ENCODE measurements around the gene NMBR. TPM values are rescaled to one million over a fixed set of nuclear protein-coding genes. Genes with fewer than 3 reads are reported as not detected.
"Not testable (repeated sequence)": the region's sequence is repeated elsewhere in the genome, so short reads cannot be mapped to it uniquely, and the experiment has no call there.

Gene NMBR
- total RNA-seq, 1 experiment from 2014 or later = 0.35 TPM

DNA sequence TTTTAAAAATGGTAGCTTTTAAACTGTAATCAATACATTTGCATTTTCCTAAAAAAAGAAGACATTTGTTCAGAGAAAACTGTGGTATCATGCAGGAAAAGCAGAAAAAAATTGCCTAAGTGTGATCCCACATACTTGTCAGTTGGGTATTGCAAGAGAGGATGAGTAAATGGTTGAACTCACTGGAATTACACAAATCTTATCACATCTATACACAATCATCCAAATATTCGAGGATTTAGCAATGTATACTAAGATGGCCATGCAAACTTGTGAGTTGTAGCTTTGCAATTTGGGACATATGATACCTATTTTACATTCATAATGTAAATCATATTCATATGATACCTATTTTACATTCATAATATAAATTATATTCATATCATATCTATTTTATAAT is 72.4 kb downstream of the NMBR start:
- DNase-seq = no peak
- no peaks in the 10 kb centered on the region for H3K4me1 ChIP-seq (replicated peaks; ENCODE audit: insufficient read depth)
- H2AFZ ChIP-seq = no peak overlapping the region
- intact Hi-C loops (cut with micrococcal nuclease; ENCODE audit: unreplicated experiment) = no loop called here
- no peaks in the 10 kb centered on the region for H3K36me3 ChIP-seq (ENCODE audit: low read depth)
- H3K79me2 ChIP-seq (ENCODE audit: low read depth) = no peaks in the 10 kb centered on the region
- no peaks in the 10 kb centered on the region for H3F3A ChIP-seq (ENCODE audit: insufficient read depth, low read depth)
- POLR2A ChIA-PET (ENCODE audit: unreplicated experiment) = no interaction called here
- no peaks in the 10 kb centered on the region for H4K20me1 ChIP-seq (ENCODE audit: insufficient read depth)
- no peaks in the 10 kb centered on the region; the same call in 1 of the 2 replicates for H3K9me2 ChIP-seq (ENCODE audit: insufficient read depth)
- no peak overlapping the region for H3K4me3 ChIP-seq
- no peaks in the 10 kb centered on the region for H3K27me3 ChIP-seq (ENCODE audit: insufficient read depth, low read depth)
- H3K27ac ChIP-seq = no peak overlapping the region
- TF ChIP-seq EZH2 (IDR thresholded peaks at IDR 0.05; ENCODE audit: low read depth) = no peak
- TF ChIP-seq, protein P1, sequence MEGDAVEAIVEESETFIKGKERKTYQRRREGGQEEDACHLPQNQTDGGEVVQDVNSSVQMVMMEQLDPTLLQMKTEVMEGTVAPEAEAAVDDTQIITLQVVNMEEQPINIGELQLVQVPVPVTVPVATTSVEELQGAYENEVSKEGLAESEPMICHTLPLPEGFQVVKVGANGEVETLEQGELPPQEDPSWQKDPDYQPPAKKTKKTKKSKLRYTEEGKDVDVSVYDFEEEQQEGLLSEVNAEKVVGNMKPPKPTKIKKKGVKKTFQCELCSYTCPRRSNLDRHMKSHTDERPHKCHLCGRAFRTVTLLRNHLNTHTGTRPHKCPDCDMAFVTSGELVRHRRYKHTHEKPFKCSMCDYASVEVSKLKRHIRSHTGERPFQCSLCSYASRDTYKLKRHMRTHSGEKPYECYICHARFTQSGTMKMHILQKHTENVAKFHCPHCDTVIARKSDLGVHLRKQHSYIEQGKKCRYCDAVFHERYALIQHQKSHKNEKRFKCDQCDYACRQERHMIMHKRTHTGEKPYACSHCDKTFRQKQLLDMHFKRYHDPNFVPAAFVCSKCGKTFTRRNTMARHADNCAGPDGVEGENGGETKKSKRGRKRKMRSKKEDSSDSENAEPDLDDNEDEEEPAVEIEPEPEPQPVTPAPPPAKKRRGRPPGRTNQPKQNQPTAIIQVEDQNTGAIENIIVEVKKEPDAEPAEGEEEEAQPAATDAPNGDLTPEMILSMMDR (conservative IDR thresholded peaks at IDR 0.05) = no peak
- no peaks in the 10 kb centered on the region for H3K9me3 ChIP-seq (ENCODE audit: insufficient read depth, low read depth)
- CTCF ChIA-PET = interaction anchor here (0.5 kb wide), 1 partner anchor 629 kb away, joined by 3 read pairs; no protein-coding TSS in a partner anchor
- H3K4me2 ChIP-seq = no peak overlapping the region
- BruUV-seq (replicated peaks) = no TSS peak

DNA sequence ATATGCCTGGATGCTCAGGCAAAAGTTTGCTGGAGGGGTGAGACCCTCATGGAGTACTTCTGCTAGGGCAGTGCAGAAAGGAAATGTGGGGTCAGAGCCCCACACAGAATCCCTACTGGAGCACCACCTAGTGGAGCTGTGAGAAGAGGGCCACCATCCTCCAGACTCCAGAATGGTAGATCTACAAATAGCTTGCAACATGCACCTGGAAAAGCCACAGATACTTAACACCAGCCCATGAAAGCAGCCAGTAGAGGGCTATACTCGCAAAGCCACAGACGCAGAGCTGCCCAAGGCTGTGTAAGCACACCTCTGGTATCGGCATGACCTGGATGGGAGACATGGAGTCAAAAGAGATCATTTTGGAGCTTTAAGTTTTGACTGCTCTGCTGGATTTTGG is 74.9 kb downstream of the NMBR start:
- TF ChIP-seq EZH2 (IDR thresholded peaks at IDR 0.05; ENCODE audit: low read depth) = no peak
- TF ChIP-seq, protein P1 (conservative IDR thresholded peaks at IDR 0.05) = no peak
- no peaks in the 10 kb centered on the region for H3K27me3 ChIP-seq (ENCODE audit: insufficient read depth, low read depth)
- POLR2A ChIA-PET (ENCODE audit: unreplicated experiment) = no interaction called here
- DNase-seq = no peak
- H3K9me3 ChIP-seq (ENCODE audit: insufficient read depth, low read depth) = no peaks in the 10 kb centered on the region
- CTCF ChIA-PET = no interaction called here
- H4K20me1 ChIP-seq (ENCODE audit: insufficient read depth) = no peaks in the 10 kb centered on the region
- intact Hi-C loops (cut with micrococcal nuclease; ENCODE audit: unreplicated experiment) = no loop called here
- no peak overlapping the region for H3K27ac ChIP-seq
- H2AFZ ChIP-seq = no peak overlapping the region
- no peak overlapping the region for H3K4me3 ChIP-seq
- H3K4me2 ChIP-seq = no peak overlapping the region
- H3K9me2 ChIP-seq (ENCODE audit: insufficient read depth) = no peaks in the 10 kb centered on the region; the same call in 1 of the 2 replicates
- no peaks in the 10 kb centered on the region for H3K36me3 ChIP-seq (ENCODE audit: low read depth)
- no peaks in the 10 kb centered on the region for H3K79me2 ChIP-seq (ENCODE audit: low read depth)
- H3F3A ChIP-seq (ENCODE audit: insufficient read depth, low read depth) = no peaks in the 10 kb centered on the region
- BruUV-seq (replicated peaks) = no TSS peak
- no peaks in the 10 kb centered on the region for H3K4me1 ChIP-seq (replicated peaks; ENCODE audit: insufficient read depth)

DNA sequence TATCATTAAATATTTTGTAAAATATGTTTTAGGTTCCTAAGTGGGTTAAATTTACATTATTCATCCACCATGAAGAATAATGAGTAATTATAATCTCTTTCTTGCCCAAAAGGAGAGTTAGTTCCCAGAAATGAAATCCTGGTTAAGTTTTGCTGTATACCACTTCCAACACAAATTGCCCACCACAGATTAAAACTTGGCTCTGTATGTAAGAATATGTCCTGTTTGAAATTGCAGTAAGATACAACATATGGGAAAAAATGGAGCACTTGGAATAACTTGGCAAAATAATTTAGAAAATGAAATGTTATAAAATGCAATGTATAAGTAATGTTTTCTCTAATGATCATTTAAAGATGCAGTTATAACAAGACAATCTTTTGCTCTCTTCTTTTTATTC is 78.5 kb downstream of the NMBR start:
- Histone ChIP-seq H3K9me3 (ENCODE audit: insufficient read depth, low read depth) (no peaks in the 10 kb centered on the region), H3F3A (ENCODE audit: insufficient read depth, low read depth) (no peaks in the 10 kb centered on the region), H3K79me2 (ENCODE audit: low read depth) (no peaks in the 10 kb centered on the region), H3K36me3 (ENCODE audit: low read depth) (no peaks in the 10 kb centered on the region), H3K27me3 (ENCODE audit: insufficient read depth, low read depth) (no peaks in the 10 kb centered on the region), H3K27ac (no peak overlapping the region), H3K4me2 (no peak overlapping the region), H3K4me1 (replicated peaks; ENCODE audit: insufficient read depth) (no peaks in the 10 kb centered on the region), H2AFZ (no peak overlapping the region), H4K20me1 (ENCODE audit: insufficient read depth) (no peaks in the 10 kb centered on the region), H3K9me2 (ENCODE audit: insufficient read depth) (no peaks in the 10 kb centered on the region), H3K4me3 (no peak overlapping the region)
- TF ChIP-seq, protein P1 (conservative IDR thresholded peaks at IDR 0.05) = no peak
- no peak for TF ChIP-seq EZH2 (IDR thresholded peaks at IDR 0.05; ENCODE audit: low read depth)
- no peak for DNase-seq
- POLR2A ChIA-PET (ENCODE audit: unreplicated experiment) = no interaction called here
- intact Hi-C loops (cut with micrococcal nuclease; ENCODE audit: unreplicated experiment) = no loop called here
- CTCF ChIA-PET = no interaction called here
- BruUV-seq (replicated peaks) = no TSS peak

DNA sequence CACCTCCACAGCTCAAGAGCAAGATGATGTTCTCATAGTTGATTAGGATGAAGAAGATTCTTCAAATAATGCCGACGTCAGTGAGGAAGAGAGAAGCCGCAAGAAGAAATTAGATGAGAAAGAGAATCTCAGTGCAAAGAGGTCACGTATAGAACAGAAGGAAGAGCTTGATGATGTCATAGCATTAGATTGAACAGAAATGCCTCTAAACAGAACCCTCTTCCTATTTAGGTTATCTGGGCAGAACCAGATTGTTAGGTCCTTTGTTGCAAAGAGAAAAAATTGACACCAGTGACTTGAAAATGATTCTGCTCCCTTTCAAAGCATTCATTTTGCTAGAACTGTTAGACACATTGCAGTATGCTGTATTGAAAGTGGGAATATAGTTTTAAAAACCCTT is 84.1 kb downstream of the NMBR start:
- H3K36me3 ChIP-seq (ENCODE audit: low read depth); H3F3A ChIP-seq (ENCODE audit: insufficient read depth, low read depth); H3K9me3 ChIP-seq (ENCODE audit: insufficient read depth, low read depth); intact Hi-C loops (cut with micrococcal nuclease; ENCODE audit: unreplicated experiment); H3K4me3 ChIP-seq; H2AFZ ChIP-seq; H3K27me3 ChIP-seq (ENCODE audit: insufficient read depth, low read depth); H3K9me2 ChIP-seq (ENCODE audit: insufficient read depth); H4K20me1 ChIP-seq (ENCODE audit: insufficient read depth); H3K27ac ChIP-seq; CTCF ChIA-PET; H3K79me2 ChIP-seq (ENCODE audit: low read depth); H3K4me2 ChIP-seq; H3K4me1 ChIP-seq (replicated peaks; ENCODE audit: insufficient read depth); DNase-seq; BruUV-seq (replicated peaks): not testable (repeated sequence)
- POLR2A ChIA-PET (ENCODE audit: unreplicated experiment) = interaction anchor here (0.6 kb wide), 1 partner anchor 30 kb away, joined by 5 read pairs; no protein-coding TSS in a partner anchor
